ENCODE measurements around the gene CASK.

Gene CASK

GRCh38 chrX:41559235-41560052 is 363.9 kb downstream of the CASK start:
- Mint-ChIP-seq H3K36me3 (no peaks in the 10 kb centered on the region), H3K4me3 (peak overlapping the region; percentile 38), H3K27me3 (no peaks in the 10 kb centered on the region), H3K27ac (peak overlapping the region; percentile 78), H3K4me1 (ENCODE audit: low read depth) (peaks cover 44% of the 10 kb centered on the region), H3K9me3 (ENCODE audit: low read depth) (no peaks in the 10 kb centered on the region)

- Mint-ChIP-seq H3K27ac (no peak overlapping the region), H3K36me3 (no peaks in the 10 kb centered on the region), H3K4me1 (ENCODE audit: low read depth) (peaks cover 41% of the 10 kb centered on the region), H3K4me3 (no peak overlapping the region), H3K9me3 (ENCODE audit: low read depth) (no peaks in the 10 kb centered on the region), H3K27me3 (no peaks in the 10 kb centered on the region)
Measured at GRCh38 chrX:41558531-41558930, 364.8 kb downstream of the CASK start.

GRCh38 chrX:41556958-41557357 is 366.4 kb downstream of the CASK start:
- peak overlapping the region; percentile 7 for H3K4me3 Mint-ChIP-seq
- H3K4me1 Mint-ChIP-seq (ENCODE audit: low read depth): peaks cover 38% of the 10 kb centered on the region
- no peaks in the 10 kb centered on the region for H3K9me3 Mint-ChIP-seq (ENCODE audit: low read depth)
- H3K27me3 Mint-ChIP-seq: no peaks in the 10 kb centered on the region
- H3K27ac Mint-ChIP-seq: no peak overlapping the region
- H3K36me3 Mint-ChIP-seq: no peaks in the 10 kb centered on the region

GRCh38 chrX:41553688-41554087 is 369.7 kb downstream of the CASK start:
- H3K27me3 Mint-ChIP-seq: no peaks in the 10 kb centered on the region
- H3K36me3 Mint-ChIP-seq: no peaks in the 10 kb centered on the region
- no peak overlapping the region for H3K27ac Mint-ChIP-seq
- H3K4me1 Mint-ChIP-seq (ENCODE audit: low read depth): peaks cover 15% of the 10 kb centered on the region
- no peak overlapping the region for H3K4me3 Mint-ChIP-seq
- H3K9me3 Mint-ChIP-seq (ENCODE audit: low read depth): no peaks in the 10 kb centered on the region

- Mint-ChIP-seq H3K9me3 (ENCODE audit: low read depth) (no peaks in the 10 kb centered on the region), H3K4me1 (ENCODE audit: low read depth) (no peaks in the 10 kb centered on the region), H3K27me3 (no peaks in the 10 kb centered on the region), H3K36me3 (peaks cover 3% of the 10 kb centered on the region), H3K4me3 (no peak overlapping the region), H3K27ac (no peak overlapping the region)
Measured at GRCh38 chrX:41548411-41548810, 374.9 kb downstream of the CASK start.

- Mint-ChIP-seq H3K4me3 (no peak overlapping the region), H3K36me3 (peaks cover 6% of the 10 kb centered on the region), H3K4me1 (ENCODE audit: low read depth) (no peaks in the 10 kb centered on the region), H3K27ac (no peak overlapping the region), H3K9me3 (ENCODE audit: low read depth) (no peaks in the 10 kb centered on the region), H3K27me3 (no peaks in the 10 kb centered on the region)
Measured at GRCh38 chrX:41543668-41544067, 379.7 kb downstream of the CASK start.

- H3K9me3 Mint-ChIP-seq (ENCODE audit: low read depth): no peaks in the 10 kb centered on the region
- H3K4me1 Mint-ChIP-seq (ENCODE audit: low read depth): no peaks in the 10 kb centered on the region
- no peaks in the 10 kb centered on the region for H3K27me3 Mint-ChIP-seq
- peaks cover 6% of the 10 kb centered on the region for H3K36me3 Mint-ChIP-seq
- H3K4me3 Mint-ChIP-seq: no peak overlapping the region
- H3K27ac Mint-ChIP-seq: no peak overlapping the region
Measured at GRCh38 chrX:41543025-41543424, 380.3 kb downstream of the CASK start.

GRCh38 chrX:41542536-41542935 is 380.8 kb downstream of the CASK start:
- Mint-ChIP-seq H3K27me3 (no peaks in the 10 kb centered on the region), H3K9me3 (ENCODE audit: low read depth) (no peaks in the 10 kb centered on the region), H3K4me3 (no peak overlapping the region), H3K27ac (no peak overlapping the region), H3K36me3 (peaks cover 6% of the 10 kb centered on the region), H3K4me1 (ENCODE audit: low read depth) (no peaks in the 10 kb centered on the region)

- H3K27me3 Mint-ChIP-seq: no peaks in the 10 kb centered on the region
- peaks cover 6% of the 10 kb centered on the region for H3K36me3 Mint-ChIP-seq
- no peaks in the 10 kb centered on the region for H3K9me3 Mint-ChIP-seq (ENCODE audit: low read depth)
- no peak overlapping the region for H3K4me3 Mint-ChIP-seq
- H3K4me1 Mint-ChIP-seq (ENCODE audit: low read depth): no peaks in the 10 kb centered on the region
- no peak overlapping the region for H3K27ac Mint-ChIP-seq
Measured at GRCh38 chrX:41542135-41542534, 381.2 kb downstream of the CASK start.

- Mint-ChIP-seq H3K36me3 (peaks cover 6% of the 10 kb centered on the region), H3K4me1 (ENCODE audit: low read depth) (no peaks in the 10 kb centered on the region), H3K27me3 (no peaks in the 10 kb centered on the region), H3K9me3 (ENCODE audit: low read depth) (no peaks in the 10 kb centered on the region), H3K4me3 (no peak overlapping the region), H3K27ac (no peak overlapping the region)
Measured at GRCh38 chrX:41541386-41541785, 382.0 kb downstream of the CASK start.

GRCh38 chrX:41538707-41539106 is 384.6 kb downstream of the CASK start:
- Mint-ChIP-seq H3K4me3 (no peak overlapping the region), H3K27ac (no peak overlapping the region), H3K36me3 (peaks cover 4% of the 10 kb centered on the region), H3K27me3 (no peaks in the 10 kb centered on the region), H3K9me3 (ENCODE audit: low read depth) (no peaks in the 10 kb centered on the region), H3K4me1 (ENCODE audit: low read depth) (no peaks in the 10 kb centered on the region)

- H3K27me3 Mint-ChIP-seq: no peaks in the 10 kb centered on the region
- H3K4me3 Mint-ChIP-seq: no peak overlapping the region
- H3K27ac Mint-ChIP-seq: no peak overlapping the region
- H3K9me3 Mint-ChIP-seq (ENCODE audit: low read depth): no peaks in the 10 kb centered on the region
- H3K36me3 Mint-ChIP-seq: no peaks in the 10 kb centered on the region
- peaks cover 1% of the 10 kb centered on the region for H3K4me1 Mint-ChIP-seq (ENCODE audit: low read depth)
Measured at GRCh38 chrX:41530085-41530484, 393.3 kb downstream of the CASK start.

- H3K27ac Mint-ChIP-seq: peak overlapping the region; percentile 58
- no peaks in the 10 kb centered on the region for H3K27me3 Mint-ChIP-seq
- no peaks in the 10 kb centered on the region for H3K36me3 Mint-ChIP-seq
- H3K4me3 Mint-ChIP-seq: no peak overlapping the region
- H3K4me1 Mint-ChIP-seq (ENCODE audit: low read depth): peaks cover 1% of the 10 kb centered on the region
- no peaks in the 10 kb centered on the region for H3K9me3 Mint-ChIP-seq (ENCODE audit: low read depth)
Measured at GRCh38 chrX:41529221-41529620, 394.1 kb downstream of the CASK start.

GRCh38 chrX:41528784-41529183 is 394.6 kb downstream of the CASK start:
- H3K36me3 Mint-ChIP-seq: no peaks in the 10 kb centered on the region
- no peak overlapping the region for H3K4me3 Mint-ChIP-seq
- H3K9me3 Mint-ChIP-seq (ENCODE audit: low read depth): no peaks in the 10 kb centered on the region
- H3K4me1 Mint-ChIP-seq (ENCODE audit: low read depth): peaks cover 1% of the 10 kb centered on the region
- peak overlapping the region; percentile 58 for H3K27ac Mint-ChIP-seq
- H3K27me3 Mint-ChIP-seq: no peaks in the 10 kb centered on the region

GRCh38 chrX:41526925-41527324 is 396.4 kb downstream of the CASK start:
- Mint-ChIP-seq H3K4me1 (ENCODE audit: low read depth) (peaks cover 1% of the 10 kb centered on the region), H3K27me3 (no peaks in the 10 kb centered on the region), H3K36me3 (no peaks in the 10 kb centered on the region), H3K27ac (no peak overlapping the region), H3K9me3 (ENCODE audit: low read depth) (no peaks in the 10 kb centered on the region), H3K4me3 (no peak overlapping the region)

- Mint-ChIP-seq H3K9me3 (ENCODE audit: low read depth) (no peaks in the 10 kb centered on the region), H3K4me3 (no peak overlapping the region), H3K27me3 (no peaks in the 10 kb centered on the region), H3K4me1 (ENCODE audit: low read depth) (peaks cover 1% of the 10 kb centered on the region), H3K27ac (no peak overlapping the region), H3K36me3 (no peaks in the 10 kb centered on the region)
Measured at GRCh38 chrX:41526271-41526670, 397.1 kb downstream of the CASK start.
